22Rv1 (cell line): ENCODE results near the gene MVK.

Source experiments
- CTCF ChIP-seq: fragments of 450-650 bp; IDR thresholded peaks from 2 replicates; pipeline ENCODE4 v1.5.1; 2017; ENCODE audit warnings: mild to moderate bottlenecking
- ZFX ChIP-seq: fragments of 450-650 bp; IDR thresholded peaks from 2 replicates; pipeline ENCODE4 v1.6.1; 2017; ENCODE audit warnings: antibody characterized with exemption, borderline replicate concordance

- TF ChIP-seq CTCF, result no peak
- TF ChIP-seq ZFX, result no peak
These were observed 28.6 kb upstream of the MVK start for GRCh38 chr12:109544955-109545531.
